Measurements from ENCODE around the gene TTLL4.
A peak's percentile ranks its signal among the peaks of the same experiment; 100 is the strongest.

TTLL4 gene

DNA sequence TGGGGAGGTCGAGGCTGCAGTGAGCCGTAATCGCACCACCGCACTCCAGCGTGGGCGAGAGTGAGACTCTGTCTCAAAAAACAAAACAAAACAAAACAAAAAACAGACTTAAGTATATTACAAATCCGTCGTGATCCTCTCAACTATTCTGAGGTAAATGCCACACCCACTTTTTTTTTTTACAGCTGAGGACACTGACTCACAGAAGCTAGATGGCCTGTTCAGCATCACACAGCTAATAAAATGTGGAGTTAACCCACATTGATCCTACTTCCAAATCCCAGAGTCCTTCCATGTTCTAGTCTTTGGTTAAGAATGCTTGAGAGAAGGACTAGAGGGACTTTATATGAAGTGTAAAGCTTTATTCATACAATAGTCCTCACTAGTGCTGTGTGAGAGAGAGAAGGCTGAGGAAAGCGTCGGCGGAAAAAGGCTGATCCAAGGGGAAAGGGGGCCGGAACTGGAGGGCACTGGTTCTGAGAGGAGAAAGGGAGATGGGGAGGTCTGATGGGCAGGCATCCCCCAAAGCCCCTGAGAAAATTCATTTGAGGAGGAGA lies 39.5 kb upstream of the TTLL4 start:
- Histone ChIP-seq H3K27me3 (ENCODE audit: low read length) (no peaks in the 10 kb centered on the region), H3K36me3 (ENCODE audit: low read length) (0 out of 2 replicates have a peak, but pooled peaks cover 3% of the 10 kb centered on the region), H3K79me2 (ENCODE audit: insufficient read depth, low read length) (peaks cover 9% of the 10 kb centered on the region; the same call in 1 of the 2 replicates), H3K4me3 (ENCODE audit: insufficient read depth, low read length, poor library complexity, severe bottlenecking) (peak overlapping the region; percentile 84), H3F3A (ENCODE audit: insufficient read depth) (no peaks in the 10 kb centered on the region), H2AFZ (ENCODE audit: low read depth, low read length, severe bottlenecking) (peak overlapping the region; percentile 88), H4K20me1 (ENCODE audit: low read depth, low read length) (no peaks in the 10 kb centered on the region), H3K9ac (ENCODE audit: low read length) (peak overlapping the region; percentile 73), H3K27ac (ENCODE audit: low read depth, low read length) (peak overlapping the region; percentile 7; the same call in 1 of the 2 replicates), H3K4me2 (ENCODE audit: low read depth, low read length, poor library complexity, severe bottlenecking) (peak overlapping the region; percentile 95), H3K9me3 (ENCODE audit: insufficient read depth, low read length) (no peaks in the 10 kb centered on the region), H3K9me2 (replicated peaks; ENCODE audit: insufficient read depth, low read length) (no peaks in the 10 kb centered on the region)
- TF ChIP-seq EZH2phosphoT487 (conservative IDR thresholded peaks at IDR 0.05; ENCODE audit: low read length) = no peak

DNA sequence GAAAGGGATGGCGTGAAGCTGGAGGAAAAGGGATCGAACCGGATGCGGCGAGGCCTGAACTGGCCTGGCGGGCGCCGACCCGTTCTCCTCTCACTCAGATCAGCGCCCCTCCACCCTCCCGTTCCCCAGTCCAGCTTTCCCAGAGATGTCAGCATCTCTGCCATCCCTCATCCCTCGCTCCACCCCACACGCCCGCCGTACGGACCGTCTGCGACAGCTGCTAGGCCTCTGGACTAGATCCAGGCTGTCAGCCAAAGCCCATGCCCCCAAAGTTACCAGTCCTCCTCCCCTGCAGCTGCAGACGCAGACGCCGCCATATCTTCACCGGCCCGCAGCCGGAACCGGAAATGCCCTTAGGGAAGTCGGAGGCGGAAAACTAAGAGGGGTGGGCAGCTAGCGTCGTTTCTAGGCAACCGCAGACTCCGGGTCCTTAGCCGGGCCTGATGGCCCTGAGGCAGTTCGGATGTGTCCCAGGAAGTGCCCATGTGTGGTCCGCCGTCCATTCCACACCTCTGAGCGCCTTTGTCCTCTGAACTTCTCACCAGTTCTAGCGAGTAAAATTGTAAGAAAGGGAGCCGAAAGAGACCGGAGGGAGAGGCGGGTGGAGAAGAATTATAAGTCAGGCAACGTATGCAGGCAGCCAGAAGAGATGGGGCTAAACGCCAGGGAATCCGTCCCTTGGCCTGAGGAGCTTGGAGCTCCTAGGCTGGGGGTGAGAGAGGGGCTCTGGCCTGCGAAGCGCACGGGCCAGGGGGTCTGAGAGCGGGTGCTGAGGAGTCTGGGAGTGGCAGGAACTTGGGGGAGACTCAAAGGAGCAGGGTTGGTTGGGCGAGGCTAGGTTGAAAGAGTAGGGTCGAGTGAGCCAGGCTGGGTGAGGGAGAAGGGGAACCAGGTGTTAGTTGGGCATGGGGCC lies 38.7 kb upstream of the TTLL4 start, which contains the start of the genes RNF25 and STK36:
RNF25 (minus strand) TSS at position 349 of the 913 bp plus-strand sequence; CDS start at position 317, 32 bp downstream.
STK36 (plus strand) TSS at position 433 of the 913 bp plus-strand sequence. CDS start 744 bp downstream, outside the sequence.
- H3K9me3 ChIP-seq (ENCODE audit: insufficient read depth, low read length) = no peaks in the 10 kb centered on the region
- no peaks in the 10 kb centered on the region for H3K27me3 ChIP-seq (ENCODE audit: low read length)
- H3K36me3 ChIP-seq (ENCODE audit: low read length) = no peaks in the 10 kb centered on the region
- H4K20me1 ChIP-seq (ENCODE audit: low read depth, low read length) = no peaks in the 10 kb centered on the region
- peak within 1 kb of the TSS; percentile 88 for H2AFZ ChIP-seq (ENCODE audit: low read depth, low read length, severe bottlenecking)
- H3K79me2 ChIP-seq (ENCODE audit: insufficient read depth, low read length) = peaks cover 9% of the 10 kb centered on the region; the same call in 1 of the 2 replicates
- peak within 1 kb of the TSS; percentile 7; the same call in 1 of the 2 replicates for H3K27ac ChIP-seq (ENCODE audit: low read depth, low read length)
- H3K9me2 ChIP-seq (replicated peaks; ENCODE audit: insufficient read depth, low read length) = no peaks in the 10 kb centered on the region
- peak within 1 kb of the TSS; percentile 95 for H3K4me2 ChIP-seq (ENCODE audit: low read depth, low read length, poor library complexity, severe bottlenecking)
- no peaks in the 10 kb centered on the region for H3F3A ChIP-seq (ENCODE audit: insufficient read depth)
- peak within 1 kb of the TSS; percentile 84 for H3K4me3 ChIP-seq (ENCODE audit: insufficient read depth, low read length, poor library complexity, severe bottlenecking)
- H3K9ac ChIP-seq (ENCODE audit: low read length) = peak within 1 kb of the TSS; percentile 73
- TF ChIP-seq, protein P1, sequence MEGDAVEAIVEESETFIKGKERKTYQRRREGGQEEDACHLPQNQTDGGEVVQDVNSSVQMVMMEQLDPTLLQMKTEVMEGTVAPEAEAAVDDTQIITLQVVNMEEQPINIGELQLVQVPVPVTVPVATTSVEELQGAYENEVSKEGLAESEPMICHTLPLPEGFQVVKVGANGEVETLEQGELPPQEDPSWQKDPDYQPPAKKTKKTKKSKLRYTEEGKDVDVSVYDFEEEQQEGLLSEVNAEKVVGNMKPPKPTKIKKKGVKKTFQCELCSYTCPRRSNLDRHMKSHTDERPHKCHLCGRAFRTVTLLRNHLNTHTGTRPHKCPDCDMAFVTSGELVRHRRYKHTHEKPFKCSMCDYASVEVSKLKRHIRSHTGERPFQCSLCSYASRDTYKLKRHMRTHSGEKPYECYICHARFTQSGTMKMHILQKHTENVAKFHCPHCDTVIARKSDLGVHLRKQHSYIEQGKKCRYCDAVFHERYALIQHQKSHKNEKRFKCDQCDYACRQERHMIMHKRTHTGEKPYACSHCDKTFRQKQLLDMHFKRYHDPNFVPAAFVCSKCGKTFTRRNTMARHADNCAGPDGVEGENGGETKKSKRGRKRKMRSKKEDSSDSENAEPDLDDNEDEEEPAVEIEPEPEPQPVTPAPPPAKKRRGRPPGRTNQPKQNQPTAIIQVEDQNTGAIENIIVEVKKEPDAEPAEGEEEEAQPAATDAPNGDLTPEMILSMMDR (IDR thresholded peaks at IDR 0.05; ENCODE audit: insufficient read depth, low read length, poor library complexity, severe bottlenecking) = no peak
- TF ChIP-seq EZH2phosphoT487 (conservative IDR thresholded peaks at IDR 0.05; ENCODE audit: low read length) = no peak

DNA sequence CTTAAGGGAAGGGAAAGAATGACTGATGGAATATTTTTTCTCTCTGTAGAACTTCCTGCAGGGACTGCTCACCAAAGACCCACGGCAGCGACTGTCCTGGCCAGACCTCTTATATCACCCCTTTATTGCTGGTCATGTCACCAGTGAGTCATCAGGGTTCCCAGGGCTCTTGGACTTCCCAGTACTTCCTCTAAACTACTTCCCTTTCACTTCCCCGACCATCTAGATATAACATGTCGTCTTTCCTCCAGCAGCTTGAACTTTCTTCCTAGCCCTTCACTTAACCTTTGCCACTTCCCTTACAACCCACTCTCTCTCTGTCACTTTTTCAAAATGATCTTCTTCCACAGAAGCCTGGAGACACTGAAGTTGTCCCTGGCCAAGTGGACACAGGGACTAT lies 31.5 kb upstream of the TTLL4 start:
- Histone ChIP-seq H3K9me3 (ENCODE audit: insufficient read depth, low read length) (no peaks in the 10 kb centered on the region), H3K27me3 (ENCODE audit: low read length) (no peaks in the 10 kb centered on the region), H3K4me3 (ENCODE audit: insufficient read depth, low read length, poor library complexity, severe bottlenecking) (no peak overlapping the region), H4K20me1 (ENCODE audit: low read depth, low read length) (no peaks in the 10 kb centered on the region), H2AFZ (ENCODE audit: low read depth, low read length, severe bottlenecking) (no peak overlapping the region), H3K9ac (ENCODE audit: low read length) (no peak overlapping the region), H3F3A (ENCODE audit: insufficient read depth) (no peaks in the 10 kb centered on the region), H3K9me2 (replicated peaks; ENCODE audit: insufficient read depth, low read length) (no peaks in the 10 kb centered on the region), H3K79me2 (ENCODE audit: insufficient read depth, low read length) (no peaks in the 10 kb centered on the region), H3K27ac (ENCODE audit: low read depth, low read length) (no peak overlapping the region), H3K4me2 (ENCODE audit: low read depth, low read length, poor library complexity, severe bottlenecking) (no peak overlapping the region), H3K36me3 (ENCODE audit: low read length) (no peaks in the 10 kb centered on the region)
- no peak for TF ChIP-seq EZH2phosphoT487 (conservative IDR thresholded peaks at IDR 0.05; ENCODE audit: low read length)
- TF ChIP-seq, protein P1 (IDR thresholded peaks at IDR 0.05; ENCODE audit: insufficient read depth, low read length, poor library complexity, severe bottlenecking) = no peak

All from SU-DHL-6 (cell line).